Hepatocyte (in vitro differentiated cells): ENCODE results near the gene PCDH1. TPM values are rescaled to one million over a fixed set of nuclear protein-coding genes. Genes with fewer than 3 reads are reported as not detected.

Source experiments
- DNase-seq: peaks from one replicate; pipeline ENCODE4 v3.0.0-alpha.2; 2016; ENCODE audit warnings: low spot score
- H2AFZ ChIP-seq: fragments of 200-600 bp; sonication (generic); 2 replicates; pipeline ENCODE4 v1.6.0; 2016; ENCODE audit warnings: antibody characterized with exemption, mild to moderate bottlenecking
- H3K27ac ChIP-seq: fragments of 200-600 bp; sonication (generic); 2 replicates; pipeline ENCODE4 v1.5.1; 2016; ENCODE audit warnings: mild to moderate bottlenecking
- H3K27me3 ChIP-seq: fragments of 200-600 bp; sonication (generic); 2 replicates; pipeline ENCODE4 v1.6.1; 2016
- H3K36me3 ChIP-seq: fragments of 200-600 bp; sonication (generic); replicated peaks from 2 replicates; pipeline ENCODE4 v1.5.1; 2016; ENCODE audit warnings: low read depth; ENCODE audit not compliant: insufficient read depth
- H3K4me1 ChIP-seq: fragments of 200-600 bp; sonication (generic); 2 replicates; pipeline ENCODE4 v1.5.1; 2016; ENCODE audit warnings: mild to moderate bottlenecking, moderate library complexity; ENCODE audit not compliant: insufficient read depth
- H3K4me2 ChIP-seq: fragments of 200-600 bp; sonication (generic); 2 replicates; pipeline ENCODE4 v1.6.0; 2016
- H3K4me3 ChIP-seq: fragments of 200-600 bp; sonication (generic); 2 replicates; pipeline ENCODE4 v1.5.1; 2016; ENCODE audit warnings: mild to moderate bottlenecking
- H3K79me2 ChIP-seq: fragments of 200-600 bp; sonication (generic); 2 replicates; pipeline ENCODE4 v1.6.0; 2017; ENCODE audit warnings: mild to moderate bottlenecking
- H3K9me2 ChIP-seq: fragments of 200-600 bp; sonication (generic); replicated peaks from 2 replicates; pipeline ENCODE4 v1.6.0; 2017; ENCODE audit warnings: mild to moderate bottlenecking; ENCODE audit not compliant: insufficient read depth
- H3K9me3 ChIP-seq: fragments of 200-600 bp; sonication (generic); 2 replicates; pipeline ENCODE4 v1.5.1; 2016; ENCODE audit warnings: low read depth, mild to moderate bottlenecking
- H4K20me1 ChIP-seq: fragments of 200-600 bp; sonication (generic); 2 replicates; pipeline ENCODE4 v1.6.0; 2016; ENCODE audit warnings: mild to moderate bottlenecking; ENCODE audit not compliant: insufficient read depth, poor library complexity, severe bottlenecking
- CTCF ChIP-seq: fragments of 200-600 bp; sonication (generic); IDR thresholded peaks from 2 replicates; pipeline ENCODE4 v1.5.1; 2016; ENCODE audit warnings: antibody characterized with exemption, mild to moderate bottlenecking; ENCODE audit not compliant: poor library complexity
- EZH2 ChIP-seq: fragments of 200-600 bp; sonication (generic); IDR thresholded peaks from 2 replicates; pipeline ENCODE4 v1.6.1; 2016; ENCODE audit warnings: antibody characterized with exemption, mild to moderate bottlenecking, borderline replicate concordance
- EZH2phosphoT487 ChIP-seq: fragments of 200-600 bp; sonication (generic); IDR thresholded peaks from one replicate; pipeline ENCODE4 v1.6.1; 2018; ENCODE audit warnings: antibody characterized with exemption, mild to moderate bottlenecking, low read depth, moderate library complexity; ENCODE audit not compliant: unreplicated experiment, severe bottlenecking
- WGBS: methylation state at CpG from one replicate; pipeline ENCODE4 v1.1.6; 2016; ENCODE audit warnings: low lambda C conversion rate; ENCODE audit errors: missing lambda C conversion rate; 5-methylcytosine and 5-hydroxymethylcytosine counted together
- polyA plus RNA-seq: library from polyadenylated mRNA; unstranded; fragments of >200 nt; fragmentation: Nextera tagmentation; extraction: Ambion mirVana; gene quantifications from 2 replicates; pipeline ENCODE4 v1.2.1, GENCODE V29; 2016
- total RNA-seq: library from RNA; depleted of rRNA; stranded (reverse); fragments of >200 nt; gene quantifications from 2 replicates; pipeline ENCODE4 v1.2.3, GENCODE V29; 2014

Gene PCDH1
- total and polyA plus RNA-seq, 2 experiments from 2014 or later, result 8.6 to 10.5 TPM

GRCh38 chr5:141843156-141843927 lies 34.9 kb downstream of the PCDH1 start:
- 46% methylated on average over 5 of the region's 5 CpGs for WGBS
- no peaks in the 10 kb centered on the region for H4K20me1 ChIP-seq
- TF ChIP-seq EZH2phosphoT487, result no peak
- TF ChIP-seq EZH2, result no peak
- TF ChIP-seq CTCF, result no peak
- H3K4me3 ChIP-seq, result no peak overlapping the region
- H3K27me3 ChIP-seq, result no peaks in the 10 kb centered on the region
- no peak overlapping the region for H2AFZ ChIP-seq
- no peak overlapping the region for H3K27ac ChIP-seq
- no peaks in the 10 kb centered on the region for H3K9me3 ChIP-seq
- peaks cover 1% of the 10 kb centered on the region for H3K4me1 ChIP-seq
- H3K79me2 ChIP-seq, result no peaks in the 10 kb centered on the region
- H3K9me2 ChIP-seq, result no peaks in the 10 kb centered on the region
- H3K4me2 ChIP-seq, result no peak overlapping the region
- DNase-seq, result no peak
- no peaks in the 10 kb centered on the region for H3K36me3 ChIP-seq

- no peaks in the 10 kb centered on the region for H4K20me1 ChIP-seq
- H2AFZ ChIP-seq, result no peak overlapping the region
- no peaks in the 10 kb centered on the region for H3K27me3 ChIP-seq
- 56% methylated on average over 14 of the region's 14 CpGs for WGBS
- H3K79me2 ChIP-seq, result no peaks in the 10 kb centered on the region
- TF ChIP-seq EZH2 (no peak), EZH2phosphoT487 (no peak), CTCF (no peak)
- H3K9me3 ChIP-seq, result no peaks in the 10 kb centered on the region
- no peaks in the 10 kb centered on the region for H3K9me2 ChIP-seq
- H3K4me2 ChIP-seq, result no peak overlapping the region
- no peak overlapping the region for H3K27ac ChIP-seq
- H3K4me3 ChIP-seq, result no peak overlapping the region
- H3K36me3 ChIP-seq, result no peaks in the 10 kb centered on the region
- H3K4me1 ChIP-seq, result no peaks in the 10 kb centered on the region
- no peak for DNase-seq
Observed at GRCh38 chr5:141841378-141842180, 36.6 kb downstream of the PCDH1 start.

GRCh38 chr5:141840826-141841360 lies 37.3 kb downstream of the PCDH1 start:
- Histone ChIP-seq H3K79me2 (no peaks in the 10 kb centered on the region), H3K36me3 (no peaks in the 10 kb centered on the region), H3K4me3 (no peak overlapping the region), H3K27me3 (no peaks in the 10 kb centered on the region), H4K20me1 (no peaks in the 10 kb centered on the region), H3K4me2 (no peak overlapping the region), H2AFZ (no peak overlapping the region), H3K9me2 (no peaks in the 10 kb centered on the region), H3K4me1 (no peaks in the 10 kb centered on the region), H3K9me3 (no peaks in the 10 kb centered on the region), H3K27ac (no peak overlapping the region)
- DNase-seq, result no peak
- TF ChIP-seq CTCF, result no peak
- TF ChIP-seq EZH2phosphoT487, result no peak
- TF ChIP-seq EZH2, result no peak
- 57% methylated on average over 6 of the region's 6 CpGs for WGBS
